HUES6 (cell line): ENCODE results near the gene MAGIX.
"Not testable (repeated sequence)": the region's sequence is repeated elsewhere in the genome, so short reads cannot be mapped to it uniquely, and the experiment has no call there.

Experiments used
- H3K27ac ChIP-seq: 2 replicates; pipeline ENCODE4 v1.7.0; 2013; ENCODE audit warnings: low read depth, mild to moderate bottlenecking, low read length, inconsistent platforms
- H3K27me3 ChIP-seq: 2 replicates; pipeline ENCODE4 v1.6.1; 2013; ENCODE audit warnings: low read length; ENCODE audit not compliant: control insufficient read depth, insufficient read depth
- H3K36me3 ChIP-seq: 2 replicates; pipeline ENCODE4 v1.6.1; 2013; ENCODE audit warnings: low read length; ENCODE audit not compliant: control insufficient read depth, insufficient read depth
- H3K4me1 ChIP-seq: 2 replicates; pipeline ENCODE4 v1.6.1; 2013; ENCODE audit warnings: low read length; ENCODE audit not compliant: control insufficient read depth, insufficient read depth
- H3K4me3 ChIP-seq: 2 replicates; pipeline ENCODE4 v1.5.1; 2013; ENCODE audit warnings: low read depth, low read length
- H3K9ac ChIP-seq: one replicate; pipeline ENCODE4 v1.6.1; 2013; ENCODE audit warnings: mild to moderate bottlenecking, low read length
- H3K9me3 ChIP-seq: 2 replicates; pipeline ENCODE4 v1.6.1; 2013; ENCODE audit warnings: low read depth, low read length; ENCODE audit not compliant: control insufficient read depth, insufficient read depth

The MAGIX gene

DNA sequence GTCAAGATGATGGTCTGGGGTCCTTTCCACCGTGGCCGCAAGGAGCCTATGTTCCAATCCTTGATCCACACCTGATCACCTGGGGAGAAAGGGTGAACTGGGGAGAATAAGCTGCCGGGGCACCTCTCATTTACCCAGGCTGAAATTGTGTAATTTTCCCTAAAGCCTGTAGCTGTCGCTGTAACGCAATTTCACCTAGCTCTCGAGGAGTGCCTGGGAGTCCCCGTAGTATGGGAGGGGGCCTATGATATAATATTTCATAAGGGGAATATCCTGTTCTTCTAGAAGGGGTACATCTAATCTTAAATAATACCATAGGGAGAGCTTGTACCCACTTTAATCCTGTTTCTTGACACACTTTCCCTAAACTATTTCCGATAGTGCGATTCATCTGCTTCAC lies 20.3 kb upstream of the MAGIX start:
- not testable (repeated sequence) for H3K9ac ChIP-seq, H3K4me3 ChIP-seq, H3K36me3 ChIP-seq, H3K27me3 ChIP-seq, H3K27ac ChIP-seq, H3K4me1 ChIP-seq
- H3K9me3 ChIP-seq = peaks cover 42% of the 10 kb centered on the region

DNA sequence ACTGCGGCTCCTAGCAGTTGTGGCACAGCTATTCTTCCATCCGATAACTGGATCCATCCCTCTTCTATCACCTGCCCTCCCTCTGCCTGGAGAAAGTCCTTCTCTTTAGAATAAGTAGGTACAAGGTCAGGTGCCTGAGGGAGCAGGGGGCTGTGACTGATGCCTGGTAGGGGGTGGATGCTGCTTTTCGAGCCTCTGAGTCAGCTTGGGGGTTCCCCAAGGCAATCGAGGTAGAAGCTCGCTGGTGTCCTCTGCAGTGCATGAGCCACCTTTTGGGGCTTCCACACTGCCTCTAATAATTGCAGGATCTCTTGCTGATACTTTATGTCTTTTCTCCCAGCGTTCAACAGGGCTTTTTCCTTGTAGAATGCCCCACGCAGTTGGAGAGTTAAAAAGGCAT lies 19.4 kb upstream of the MAGIX start:
- H3K4me3 ChIP-seq, H3K9ac ChIP-seq, H3K27me3 ChIP-seq, H3K27ac ChIP-seq, H3K4me1 ChIP-seq, H3K36me3 ChIP-seq: not testable (repeated sequence)
- peaks cover 46% of the 10 kb centered on the region for H3K9me3 ChIP-seq

DNA sequence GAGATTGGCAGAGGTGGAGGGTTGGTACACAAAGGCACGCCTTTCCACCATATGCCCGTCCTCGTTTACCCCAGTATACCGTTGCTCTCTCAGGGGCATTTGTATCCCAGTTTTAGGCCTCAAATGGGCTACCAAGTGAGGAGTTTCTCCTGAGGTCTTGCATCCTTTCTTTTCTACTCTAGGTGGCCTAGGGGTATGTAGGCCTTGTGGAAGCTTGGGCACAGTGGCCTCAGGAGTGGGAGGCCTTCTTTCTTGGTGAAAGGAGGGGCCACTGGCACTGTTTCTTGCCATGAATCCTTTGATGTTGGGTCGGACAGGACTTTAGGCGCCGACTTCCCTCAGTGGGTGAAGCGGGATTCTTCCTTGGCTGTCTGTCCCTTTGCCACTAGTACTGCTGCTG lies 15.3 kb upstream of the MAGIX start:
- Histone ChIP-seq H3K4me1 (no peaks in the 10 kb centered on the region), H3K27me3 (no peaks in the 10 kb centered on the region; the same call in 1 of the 2 replicates), H3K4me3 (no peak overlapping the region), H3K9me3 (peaks cover 20% of the 10 kb centered on the region; the same call in 1 of the 2 replicates), H3K9ac (no peak overlapping the region), H3K27ac (no peak overlapping the region), H3K36me3 (no peaks in the 10 kb centered on the region)

DNA sequence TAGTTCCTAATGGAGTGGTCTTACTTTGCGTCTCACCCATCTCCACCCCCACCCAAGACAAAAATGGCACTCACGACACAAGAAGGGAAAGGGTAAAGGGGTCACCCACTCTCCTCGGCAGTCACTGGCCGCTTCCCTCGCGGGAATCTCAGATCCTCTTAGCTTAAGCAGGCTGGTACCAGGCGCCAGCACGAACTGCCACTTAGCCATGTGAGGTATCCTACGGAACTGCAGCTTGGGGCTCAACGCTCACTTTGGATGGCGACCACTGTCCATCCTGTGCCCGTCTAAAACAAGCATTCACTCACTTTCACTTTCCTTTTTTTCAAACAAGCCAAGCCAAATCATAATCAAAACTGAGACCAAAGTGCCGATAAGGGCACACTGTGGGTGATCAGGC lies 14.6 kb upstream of the MAGIX start:
- no peaks in the 10 kb centered on the region for H3K36me3 ChIP-seq
- H3K9ac ChIP-seq = no peak overlapping the region
- H3K4me3 ChIP-seq = no peak overlapping the region
- H3K27ac ChIP-seq = no peak overlapping the region
- H3K9me3 ChIP-seq = peaks cover 20% of the 10 kb centered on the region; the same call in 1 of the 2 replicates
- no peaks in the 10 kb centered on the region for H3K4me1 ChIP-seq
- no peaks in the 10 kb centered on the region; the same call in 1 of the 2 replicates for H3K27me3 ChIP-seq

DNA sequence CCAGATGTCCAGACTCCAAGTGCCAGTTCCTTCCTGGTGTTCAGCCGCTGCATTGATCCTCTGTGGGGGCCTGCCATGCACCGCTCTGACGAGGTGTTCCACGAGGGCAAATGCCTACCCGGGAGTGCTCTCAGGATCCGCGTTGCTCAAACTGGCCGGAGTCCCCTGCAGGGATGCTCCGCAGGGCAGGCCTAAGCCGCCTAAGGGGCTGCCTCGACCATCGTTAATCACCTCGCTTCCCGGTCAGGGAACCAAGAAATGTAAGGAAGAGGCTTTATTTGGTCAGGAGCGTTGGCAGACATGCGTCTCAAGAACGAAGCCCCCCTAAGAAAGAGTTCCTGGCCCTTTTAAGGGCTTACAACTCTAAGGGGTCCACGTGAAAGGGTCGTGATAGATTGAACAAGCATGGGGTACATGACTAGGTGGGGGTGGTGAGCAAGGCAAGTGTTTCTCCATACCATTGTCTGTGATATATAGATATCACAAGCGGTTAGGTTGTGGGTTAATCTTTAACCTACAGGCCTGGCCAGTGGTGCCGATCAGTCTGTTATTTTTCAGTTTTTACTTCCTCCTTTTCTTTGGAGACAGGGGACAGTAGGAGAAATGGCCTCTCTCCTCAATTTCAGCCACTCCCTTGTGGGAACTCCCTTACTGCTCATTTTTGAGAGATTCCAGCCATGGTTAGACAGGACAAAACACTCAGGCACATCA lies 14.0 kb upstream of the MAGIX start:
- not testable (repeated sequence) for H3K4me3 ChIP-seq, H3K4me1 ChIP-seq, H3K27me3 ChIP-seq, H3K36me3 ChIP-seq, H3K9ac ChIP-seq, H3K27ac ChIP-seq
- peaks cover 17% of the 10 kb centered on the region; the same call in 1 of the 2 replicates for H3K9me3 ChIP-seq

DNA sequence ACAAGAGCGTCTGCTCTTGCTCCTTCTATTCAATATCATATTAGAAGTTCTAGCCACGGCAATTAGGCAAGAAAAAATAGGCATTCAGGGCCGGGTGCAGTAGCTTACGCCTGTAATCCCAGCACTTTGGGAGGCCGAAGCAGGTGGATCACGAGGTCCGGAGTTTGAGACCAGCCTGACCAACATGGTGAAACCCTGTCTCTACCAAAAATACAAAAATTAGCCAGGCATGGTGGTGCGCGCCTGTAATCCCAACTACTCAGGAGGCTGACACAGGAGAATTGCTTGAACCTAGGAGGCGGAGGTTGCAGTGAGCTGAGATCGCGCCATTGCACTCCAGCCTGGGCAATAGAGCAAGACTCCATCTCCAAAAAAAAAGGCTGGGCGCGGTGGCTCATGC lies 13.3 kb upstream of the MAGIX start:
- not testable (repeated sequence) for H3K9ac ChIP-seq, H3K4me1 ChIP-seq, H3K27me3 ChIP-seq, H3K36me3 ChIP-seq, H3K4me3 ChIP-seq, H3K27ac ChIP-seq
- peaks cover 16% of the 10 kb centered on the region; the same call in 1 of the 2 replicates for H3K9me3 ChIP-seq

DNA sequence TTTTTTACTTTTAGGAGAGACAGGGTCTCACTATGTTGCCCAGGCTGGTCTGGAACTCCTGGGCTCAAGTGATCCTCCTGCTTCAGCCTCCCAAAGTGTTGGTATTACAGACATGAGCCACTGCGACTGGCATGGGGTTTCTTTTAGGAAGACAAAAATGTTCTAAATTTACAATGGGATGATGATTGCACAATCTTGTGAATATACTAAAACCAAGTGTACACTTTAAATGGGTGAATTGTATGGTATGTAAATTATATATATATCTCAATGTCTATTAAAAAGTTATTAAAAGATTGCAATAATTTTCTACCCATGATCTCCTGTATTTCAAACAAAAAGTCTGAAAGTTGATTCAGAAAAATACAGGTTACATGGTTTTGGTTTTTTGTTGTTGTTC lies 9.1 kb upstream of the MAGIX start:
- Histone ChIP-seq H3K4me1 (peaks cover 5% of the 10 kb centered on the region; the same call in 1 of the 2 replicates), H3K9me3 (no peaks in the 10 kb centered on the region; the same call in 1 of the 2 replicates), H3K4me3 (no peak overlapping the region), H3K36me3 (no peaks in the 10 kb centered on the region), H3K27me3 (peaks cover 10% of the 10 kb centered on the region), H3K9ac (no peak overlapping the region), H3K27ac (no peak overlapping the region)

DNA sequence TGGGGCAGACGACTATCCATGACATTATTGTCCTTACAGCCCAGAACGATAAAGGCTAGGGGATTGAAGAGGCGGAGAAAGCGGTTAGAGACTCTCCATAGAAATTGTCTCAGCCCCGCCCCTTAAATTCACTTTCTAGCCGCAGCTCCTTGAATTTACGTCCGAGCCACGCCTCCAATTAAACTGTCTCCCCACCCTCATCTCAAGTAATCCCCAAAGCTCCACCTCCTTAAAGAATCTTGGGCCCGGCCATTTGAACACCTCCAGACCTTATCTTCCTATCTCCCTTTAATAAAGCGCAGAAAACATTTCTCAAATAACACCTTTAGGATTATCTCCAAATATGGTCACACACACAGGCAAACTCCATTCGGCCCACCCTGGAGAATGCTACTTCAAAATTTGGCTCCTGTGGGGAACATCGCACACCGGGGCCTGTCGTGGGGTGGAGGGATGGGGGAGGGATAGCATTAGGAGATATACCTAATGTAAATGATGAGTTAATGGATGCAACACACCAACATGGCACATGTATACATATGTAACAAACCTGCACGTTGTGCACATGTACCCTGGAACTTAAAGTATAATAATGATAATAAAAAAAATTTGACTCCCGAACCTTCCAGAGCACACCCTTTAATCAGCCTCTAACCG lies 7.2 kb upstream of the MAGIX start:
- peaks cover 19% of the 10 kb centered on the region for H3K27me3 ChIP-seq
- no peaks in the 10 kb centered on the region; the same call in 1 of the 2 replicates for H3K9me3 ChIP-seq
- peaks cover 5% of the 10 kb centered on the region; the same call in 1 of the 2 replicates for H3K4me1 ChIP-seq
- H3K27ac ChIP-seq = no peak overlapping the region
- H3K4me3 ChIP-seq = peak overlapping the region; percentile 76
- H3K9ac ChIP-seq = peak overlapping the region; percentile 38
- H3K36me3 ChIP-seq = no peaks in the 10 kb centered on the region

DNA sequence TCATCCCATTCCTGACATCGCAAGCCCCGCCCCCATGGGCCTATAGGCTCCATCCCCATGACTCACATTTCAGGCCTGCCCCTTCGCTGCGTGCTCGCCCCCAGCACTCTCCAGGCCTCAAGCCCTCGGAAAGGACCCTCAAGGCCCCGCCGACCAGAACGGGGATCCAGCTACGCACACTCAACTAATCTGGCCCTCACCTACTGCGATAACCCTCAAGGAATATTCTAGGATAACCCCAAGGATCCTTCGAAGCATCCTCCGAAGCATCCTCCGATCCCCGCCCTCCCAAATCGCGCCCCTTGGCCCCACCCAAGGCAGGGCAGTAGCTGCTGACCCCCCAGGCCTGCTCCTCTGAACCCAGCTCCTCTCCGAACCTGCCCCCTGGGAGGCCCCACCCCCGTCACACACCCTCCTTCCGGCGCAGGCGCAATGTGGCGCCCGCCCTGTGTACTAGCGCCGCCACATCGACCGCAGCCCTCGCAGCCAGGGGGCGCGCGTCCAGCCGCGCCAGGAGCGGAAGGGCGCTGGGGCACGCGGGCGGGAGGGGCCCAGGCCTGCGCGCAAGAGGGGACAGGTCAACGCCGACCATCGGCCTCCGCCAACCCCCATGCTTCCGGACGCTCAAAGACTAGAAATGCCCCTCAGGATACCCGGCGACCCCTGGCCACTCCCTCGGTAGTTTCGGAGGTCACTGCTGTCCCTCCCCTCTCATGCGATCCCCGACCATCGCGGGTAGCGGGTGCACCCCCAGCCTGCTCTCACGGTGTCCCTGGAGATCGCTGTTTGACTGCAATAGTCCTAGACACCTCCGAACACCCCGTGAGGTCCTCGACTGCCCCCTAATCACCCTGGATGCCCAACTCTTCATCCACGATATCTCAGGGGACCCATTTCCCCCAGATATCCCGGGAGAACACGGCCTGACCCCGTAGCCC lies 6.4 kb upstream of the MAGIX start:
- peaks cover 5% of the 10 kb centered on the region; the same call in 1 of the 2 replicates for H3K4me1 ChIP-seq
- H3K4me3 ChIP-seq = peak overlapping the region; percentile 76
- peak overlapping the region; percentile 79 for H3K9ac ChIP-seq
- peak overlapping the region; percentile 81; the same call in 1 of the 2 replicates for H3K27ac ChIP-seq
- peaks cover 19% of the 10 kb centered on the region for H3K27me3 ChIP-seq
- H3K9me3 ChIP-seq = no peaks in the 10 kb centered on the region; the same call in 1 of the 2 replicates
- no peaks in the 10 kb centered on the region for H3K36me3 ChIP-seq

DNA sequence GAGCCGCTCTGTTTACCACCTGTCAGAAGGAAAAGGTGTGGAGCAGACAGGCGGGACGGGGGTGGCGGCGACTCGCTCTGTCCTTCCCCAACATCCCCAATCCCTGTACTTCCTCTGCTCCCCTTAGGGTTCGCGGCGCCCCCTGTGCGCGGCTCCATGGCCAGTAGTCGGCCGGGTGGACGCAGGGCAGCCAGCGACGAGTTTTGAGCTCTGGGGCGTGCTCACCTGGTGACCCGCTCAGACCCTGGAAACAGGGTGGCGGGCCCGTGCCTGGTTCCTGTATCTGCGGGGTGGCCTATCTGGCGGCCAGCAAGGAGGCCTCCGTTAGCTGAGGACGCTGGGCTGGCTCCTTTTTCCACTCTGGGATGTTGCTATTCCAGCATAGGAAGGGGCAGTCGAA lies 5.4 kb upstream of the MAGIX start:
- Histone ChIP-seq H3K36me3 (no peaks in the 10 kb centered on the region), H3K9ac (no peak overlapping the region), H3K4me3 (peak overlapping the region; percentile 9; the same call in 1 of the 2 replicates), H3K4me1 (peaks cover 5% of the 10 kb centered on the region; the same call in 1 of the 2 replicates), H3K27me3 (peaks cover 27% of the 10 kb centered on the region), H3K9me3 (no peaks in the 10 kb centered on the region; the same call in 1 of the 2 replicates), H3K27ac (no peak overlapping the region)
